Measurements from ENCODE around the gene NEDD4L.

The NEDD4L gene

DNA sequence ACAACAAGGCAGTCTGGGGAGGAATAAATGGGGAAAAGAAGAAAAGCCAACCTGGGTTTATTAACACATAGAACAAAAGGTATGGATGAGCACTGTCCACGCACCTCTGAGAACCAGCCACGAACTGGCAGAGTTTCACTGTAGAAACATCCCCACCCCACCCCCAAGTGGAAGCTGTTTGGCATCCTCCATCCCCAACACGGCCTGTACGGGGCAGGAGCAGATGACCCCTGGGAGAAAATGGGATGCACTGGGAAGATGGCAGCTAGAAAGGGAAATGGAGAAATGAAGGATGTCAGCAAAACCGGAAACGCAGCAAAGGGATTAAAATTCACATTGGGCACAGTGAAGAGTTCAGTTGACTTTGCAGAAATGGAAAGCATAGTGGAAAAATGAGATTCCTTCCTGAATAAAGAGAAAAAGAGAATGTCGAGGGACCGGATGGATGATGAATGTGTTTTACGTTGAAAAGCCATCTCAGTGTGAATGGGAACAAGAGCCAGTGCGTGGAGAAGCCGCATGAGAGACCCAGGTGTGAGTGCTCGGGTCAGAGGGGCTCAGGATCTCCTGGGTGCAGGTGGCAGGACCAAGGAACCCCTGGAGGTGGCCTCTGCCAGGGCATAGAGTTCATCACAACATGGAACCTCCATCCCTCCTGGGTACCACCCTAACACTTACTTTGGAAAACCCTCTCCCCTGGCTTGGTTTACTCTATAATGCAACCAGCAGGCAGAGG is 337.8 kb downstream of the NEDD4L start:
- no peak for DNase-seq (ENCODE audit: extremely low spot score)
- CTCF ChIA-PET, result interaction anchor here (0.9 kb wide), 1 partner anchor 10 kb away, joined by 5 read pairs; no protein-coding TSS in a partner anchor
- TF ChIP-seq, protein P1, sequence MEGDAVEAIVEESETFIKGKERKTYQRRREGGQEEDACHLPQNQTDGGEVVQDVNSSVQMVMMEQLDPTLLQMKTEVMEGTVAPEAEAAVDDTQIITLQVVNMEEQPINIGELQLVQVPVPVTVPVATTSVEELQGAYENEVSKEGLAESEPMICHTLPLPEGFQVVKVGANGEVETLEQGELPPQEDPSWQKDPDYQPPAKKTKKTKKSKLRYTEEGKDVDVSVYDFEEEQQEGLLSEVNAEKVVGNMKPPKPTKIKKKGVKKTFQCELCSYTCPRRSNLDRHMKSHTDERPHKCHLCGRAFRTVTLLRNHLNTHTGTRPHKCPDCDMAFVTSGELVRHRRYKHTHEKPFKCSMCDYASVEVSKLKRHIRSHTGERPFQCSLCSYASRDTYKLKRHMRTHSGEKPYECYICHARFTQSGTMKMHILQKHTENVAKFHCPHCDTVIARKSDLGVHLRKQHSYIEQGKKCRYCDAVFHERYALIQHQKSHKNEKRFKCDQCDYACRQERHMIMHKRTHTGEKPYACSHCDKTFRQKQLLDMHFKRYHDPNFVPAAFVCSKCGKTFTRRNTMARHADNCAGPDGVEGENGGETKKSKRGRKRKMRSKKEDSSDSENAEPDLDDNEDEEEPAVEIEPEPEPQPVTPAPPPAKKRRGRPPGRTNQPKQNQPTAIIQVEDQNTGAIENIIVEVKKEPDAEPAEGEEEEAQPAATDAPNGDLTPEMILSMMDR (IDR thresholded peaks at IDR 0.05; ENCODE audit: control extremely low read depth, extremely low read depth, low read depth, missing control alignments), result no peak
- POLR2A ChIA-PET, result no interaction called here

GRCh38 chr18:58382446-58382845 is 338.4 kb downstream of the NEDD4L start:
- CTCF ChIA-PET, result interaction anchor here (0.9 kb wide), 1 partner anchor 9 kb away, joined by 5 read pairs; no protein-coding TSS in a partner anchor
- POLR2A ChIA-PET, result no interaction called here
- TF ChIP-seq, protein P1 (IDR thresholded peaks at IDR 0.05; ENCODE audit: control extremely low read depth, extremely low read depth, low read depth, missing control alignments), result no peak
- no peak for DNase-seq (ENCODE audit: extremely low spot score)

GRCh38 chr18:58385472-58385871 is 341.4 kb downstream of the NEDD4L start:
- ChIA-PET CTCF (no interaction called here), POLR2A (no interaction called here)
- TF ChIP-seq, protein P1 (IDR thresholded peaks at IDR 0.05; ENCODE audit: control extremely low read depth, extremely low read depth, low read depth, missing control alignments), result no peak
- DNase-seq (ENCODE audit: extremely low spot score), result no peak

- ChIA-PET CTCF (interaction anchor here (1.1 kb wide), 1 partner anchor 10 kb away, joined by 3 read pairs; no protein-coding TSS in a partner anchor), POLR2A (no interaction called here)
- no peak for DNase-seq (ENCODE audit: extremely low spot score)
- TF ChIP-seq, protein P1 (IDR thresholded peaks at IDR 0.05; ENCODE audit: control extremely low read depth, extremely low read depth, low read depth, missing control alignments), result no peak
These were observed 342.8 kb downstream of the NEDD4L start for GRCh38 chr18:58386780-58387179.

DNA sequence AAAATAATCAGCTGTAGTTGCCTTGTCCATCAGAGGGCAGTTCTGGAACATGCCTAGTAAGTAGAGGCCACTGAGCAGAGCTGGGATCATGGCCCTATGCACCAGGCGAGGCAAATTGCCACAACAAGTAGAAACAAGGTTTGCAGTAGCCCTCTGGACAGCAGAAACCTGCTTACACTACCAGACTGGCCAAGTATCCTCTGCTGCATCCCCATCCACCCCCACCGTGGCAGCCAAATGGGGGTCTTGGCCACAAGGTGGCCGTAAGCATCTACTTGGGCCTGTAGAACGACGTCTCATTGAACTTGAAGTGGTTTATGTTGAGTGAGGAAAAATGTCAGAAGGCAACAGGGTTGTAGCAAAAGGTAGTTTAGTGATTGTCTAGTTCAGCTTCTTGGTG is 343.7 kb downstream of the NEDD4L start:
- DNase-seq (ENCODE audit: extremely low spot score), result no peak
- CTCF ChIA-PET, result no interaction called here
- TF ChIP-seq, protein P1 (IDR thresholded peaks at IDR 0.05; ENCODE audit: control extremely low read depth, extremely low read depth, low read depth, missing control alignments), result no peak
- POLR2A ChIA-PET, result no interaction called here

- ChIA-PET CTCF (no interaction called here), POLR2A (no interaction called here)
- no peak for DNase-seq (ENCODE audit: extremely low spot score)
These were observed 344.7 kb downstream of the NEDD4L start for GRCh38 chr18:58388736-58389135.

More at GRCh38 chr18:58388736-58389135, 344.7 kb downstream of the NEDD4L start:
- TF ChIP-seq, protein P1 (IDR thresholded peaks at IDR 0.05; ENCODE audit: control extremely low read depth, extremely low read depth, low read depth, missing control alignments), result no peak
